H9 (cell line): ENCODE data around the gene STARD7. TPM values are rescaled to one million over a fixed set of nuclear protein-coding genes. Genes with fewer than 3 reads are reported as not detected.

ENCODE experiments used
- DNase-seq: peaks from one replicate; pipeline ENCODE4 v3.0.0-alpha.2; 2017
- H2AFZ ChIP-seq: one replicate; pipeline ENCODE4 v1.6.1; 2013; ENCODE audit warnings: mild to moderate bottlenecking, low read length, control low read depth, moderate library complexity
- H2AK5ac ChIP-seq: 2 replicates; pipeline ENCODE4 v1.6.1; 2013; ENCODE audit warnings: low read length, control low read depth, mixed read lengths; ENCODE audit not compliant: insufficient read length
- H2BK120ac ChIP-seq: one replicate; pipeline ENCODE4 v1.6.1; 2013; ENCODE audit warnings: low read depth, mild to moderate bottlenecking, low read length, control low read depth, inconsistent platforms; ENCODE audit not compliant: poor library complexity, severe bottlenecking
- H2BK12ac ChIP-seq: 2 replicates; pipeline ENCODE4 v1.6.1; 2013; ENCODE audit warnings: low read length, control low read depth, mixed read lengths, low read depth; ENCODE audit not compliant: insufficient read length
- H2BK15ac ChIP-seq: 2 replicates; pipeline ENCODE4 v1.6.1; 2013; ENCODE audit warnings: low read depth, low read length, control low read depth
- H2BK20ac ChIP-seq: one replicate; pipeline ENCODE4 v1.6.1; 2013; ENCODE audit warnings: low read depth, mild to moderate bottlenecking, low read length, control low read depth, inconsistent platforms; ENCODE audit not compliant: poor library complexity, severe bottlenecking
- H2BK5ac ChIP-seq: 2 replicates; pipeline ENCODE4 v1.6.1; 2013; ENCODE audit warnings: low read length, control low read depth, mixed read lengths; ENCODE audit not compliant: insufficient read length
- H3K14ac ChIP-seq: 2 replicates; pipeline ENCODE4 v1.6.1; 2013; ENCODE audit warnings: low read length, control low read depth; ENCODE audit not compliant: insufficient read depth
- H3K18ac ChIP-seq: 2 replicates; pipeline ENCODE4 v1.6.1; 2013; ENCODE audit warnings: low read depth, mild to moderate bottlenecking, mixed read lengths, low read length, control low read depth; ENCODE audit not compliant: insufficient read length
- H3K23ac ChIP-seq: 2 replicates; pipeline ENCODE4 v1.6.1; 2013; ENCODE audit warnings: low read length, control low read depth, mixed read lengths, low read depth; ENCODE audit not compliant: insufficient read length
- H3K23me2 ChIP-seq: 2 replicates; pipeline ENCODE4 v1.6.1; 2013; ENCODE audit warnings: low read depth, mild to moderate bottlenecking, mixed read lengths, low read length, control low read depth; ENCODE audit not compliant: insufficient read length, poor library complexity, severe bottlenecking
- H3K27ac ChIP-seq: 2 replicates; pipeline ENCODE4 v1.5.1; 2013; ENCODE audit warnings: low read length, control low read depth, mixed read lengths, low read depth; ENCODE audit not compliant: insufficient read length
- H3K27me3 ChIP-seq: 2 replicates; pipeline ENCODE4 v1.6.1; 2013; ENCODE audit warnings: low read length, control low read depth, inconsistent platforms; ENCODE audit not compliant: insufficient read depth
- H3K4ac ChIP-seq: 2 replicates; pipeline ENCODE4 v1.6.1; 2013; ENCODE audit warnings: low read depth, mild to moderate bottlenecking, control low read depth, inconsistent platforms, low read length, moderate library complexity
- H3K4me1 ChIP-seq: 2 replicates; pipeline ENCODE4 v1.6.1; 2013; ENCODE audit warnings: low read length, control low read depth, inconsistent platforms; ENCODE audit not compliant: insufficient read depth
- H3K4me2 ChIP-seq: 2 replicates; pipeline ENCODE4 v1.6.1; 2013; ENCODE audit warnings: low read length, control low read depth, mixed read lengths; ENCODE audit not compliant: insufficient read length, insufficient read depth
- H3K56ac ChIP-seq: 2 replicates; pipeline ENCODE4 v1.6.1; 2013; ENCODE audit warnings: low read depth, mild to moderate bottlenecking, mixed read lengths, low read length, control low read depth; ENCODE audit not compliant: insufficient read length
- H3K79me1 ChIP-seq: 2 replicates; pipeline ENCODE4 v1.6.1; 2013; ENCODE audit warnings: low read depth, mild to moderate bottlenecking, moderate library complexity, low read length, control low read depth, inconsistent platforms; ENCODE audit not compliant: insufficient read depth, poor library complexity, severe bottlenecking
- H3K79me2 ChIP-seq: 2 replicates; pipeline ENCODE4 v1.6.1; 2013; ENCODE audit warnings: low read length, control low read depth, inconsistent platforms; ENCODE audit not compliant: insufficient read depth
- H3K9ac ChIP-seq: 2 replicates; pipeline ENCODE4 v1.6.1; 2013; ENCODE audit warnings: low read length, control low read depth, mixed read lengths; ENCODE audit not compliant: insufficient read length; ENCODE audit errors: extremely low read depth
- H3K9me3 ChIP-seq: one replicate; pipeline ENCODE4 v1.6.1; 2013; ENCODE audit warnings: low read depth, low read length, inconsistent platforms; ENCODE audit not compliant: control insufficient read depth
- H3T11ph ChIP-seq: one replicate; pipeline ENCODE4 v1.6.1; 2013; ENCODE audit warnings: mild to moderate bottlenecking, low read length, control low read depth, inconsistent platforms
- H4K20me1 ChIP-seq: one replicate; pipeline ENCODE4 v1.6.1; 2013; ENCODE audit not compliant: control insufficient read depth, insufficient read length, insufficient read depth
- H4K5ac ChIP-seq: 2 replicates; pipeline ENCODE4 v1.6.1; 2013; ENCODE audit warnings: low read depth, mild to moderate bottlenecking, mixed read lengths, low read length, control low read depth; ENCODE audit not compliant: insufficient read length
- H4K8ac ChIP-seq: replicated peaks from 2 replicates; pipeline ENCODE4 v1.6.1; 2013; ENCODE audit warnings: low read length, control low read depth, mixed read lengths, low read depth; ENCODE audit not compliant: insufficient read length
- H4K91ac ChIP-seq: 2 replicates; pipeline ENCODE4 v1.6.1; 2013; ENCODE audit warnings: low read depth, mild to moderate bottlenecking, moderate library complexity, mixed read lengths, low read length, control low read depth; ENCODE audit not compliant: insufficient read length
- H3K27ac Mint-ChIP-seq, 3 experiments: 2 replicates in 2 of 3; 3 replicates in 1 of 3; pipeline ENCODE4 v1.8.0; 2020 to 2021; ENCODE audit warnings: mixed read lengths in 3 of 3, mild to moderate bottlenecking in 1 of 3, moderate library complexity in 1 of 3
- H3K27me3 Mint-ChIP-seq: 2 replicates; pipeline ENCODE4 v1.8.0; 2021; ENCODE audit warnings: low read depth, mild to moderate bottlenecking, moderate library complexity, mixed read lengths
- H3K36me3 Mint-ChIP-seq, 3 experiments: 2 replicates in 2 of 3; 3 replicates in 1 of 3; pipeline ENCODE4 v1.8.0; 2020 to 2021; ENCODE audit warnings: low read depth in 3 of 3, mixed read lengths in 3 of 3; ENCODE audit not compliant: insufficient read depth in 1 of 3
- H3K4me1 Mint-ChIP-seq, 2 experiments: 2 replicates each; pipeline ENCODE4 v1.8.0; 2020; ENCODE audit warnings: mixed read lengths in 2 of 2
- H3K4me3 Mint-ChIP-seq, 2 experiments: 2 replicates in 1 of 2; 3 replicates in 1 of 2; pipeline ENCODE4 v1.8.0; 2020 to 2021; ENCODE audit warnings: mild to moderate bottlenecking in 2 of 2, mixed read lengths in 2 of 2, moderate library complexity in 1 of 2
- H3K9me3 Mint-ChIP-seq, 2 experiments: 2 replicates in 1 of 2; 3 replicates in 1 of 2; pipeline ENCODE4 v1.8.0; 2020; ENCODE audit warnings: mild to moderate bottlenecking in 2 of 2, mixed read lengths in 2 of 2, moderate library complexity in 1 of 2
- WGBS: extraction: QIAGEN DNeasy Blood & Tissue Kit; methylation state at CpG from one replicate; pipeline ENCODE4 v1.1.7; 2013; ENCODE audit warnings: missing lambda C conversion rate, low lambda C conversion rate, mixed read lengths; ENCODE audit not compliant: insufficient read length; ENCODE audit errors: extremely low coverage; 5-methylcytosine and 5-hydroxymethylcytosine counted together
- total RNA-seq: library from RNA; stranded (reverse); gene quantifications from 2 replicates; pipeline ENCODE4 v1.2.1, GENCODE V29; 2021
- TF ChIP-seq, protein P1 (sequence below): fragments of 200-600 bp; sonication (generic); conservative IDR thresholded peaks from 3 replicates; pipeline ENCODE4 v1.8.0; 2021; ENCODE audit warnings: antibody characterized with exemption, mild to moderate bottlenecking

The STARD7 gene
- total RNA-seq, 1 experiment from 2014 or later, result 212 TPM

DNA sequence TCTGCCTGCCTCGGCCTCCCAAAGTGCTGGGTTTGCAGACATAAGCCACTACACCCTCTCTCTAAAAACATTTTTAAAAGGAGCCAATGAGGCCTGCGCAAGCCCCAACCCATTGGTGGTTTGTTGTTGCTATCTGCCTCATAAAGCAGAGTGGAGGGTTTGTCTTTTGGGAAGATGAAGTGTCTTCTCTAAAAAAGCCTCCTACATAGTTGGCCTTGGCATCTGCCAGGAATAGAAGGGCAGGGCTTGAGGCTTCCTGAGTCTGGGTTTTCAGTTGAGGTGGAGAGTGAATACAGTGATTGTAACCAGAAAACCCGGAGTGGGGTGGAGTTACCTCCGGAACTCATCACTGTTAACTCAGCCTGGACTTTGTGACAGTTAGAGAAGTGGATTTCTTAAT is 5.9 kb upstream of the STARD7 start:
- H3K4me2 ChIP-seq, result no peak overlapping the region
- no peaks in the 10 kb centered on the region for H3K23me2 ChIP-seq
- H3K27me3 ChIP-seq, result no peaks in the 10 kb centered on the region
- H3K79me2 ChIP-seq, result no peaks in the 10 kb centered on the region
- no peak overlapping the region for H3K9ac ChIP-seq
- H3K79me1 ChIP-seq, result no peaks in the 10 kb centered on the region
- WGBS, result no CpG with 5 or more reads among the region's 4 CpGs
- H2BK120ac ChIP-seq, result no peak overlapping the region
- H3K14ac ChIP-seq, result no peak overlapping the region
- no peak overlapping the region for H4K5ac ChIP-seq
- H2BK5ac ChIP-seq, result no peak overlapping the region
- H4K20me1 ChIP-seq, result no peaks in the 10 kb centered on the region
- no peak overlapping the region for H2BK12ac ChIP-seq
- H4K8ac ChIP-seq, result no peak overlapping the region
- H3K23ac ChIP-seq, result no peak overlapping the region
- H3K56ac ChIP-seq, result no peak overlapping the region
- no peak overlapping the region for H2AK5ac ChIP-seq
- no peak overlapping the region for H3K27ac ChIP-seq
- H3K9me3 ChIP-seq, result no peaks in the 10 kb centered on the region
- no peak overlapping the region for H4K91ac ChIP-seq
- no peak overlapping the region for H2BK20ac ChIP-seq
- Mint-ChIP-seq H3K27ac (no peak overlapping the region), H3K27me3 (no peaks in the 10 kb centered on the region), H3K9me3 (no peaks in the 10 kb centered on the region), H3K4me1 (peaks cover 6 to 8% of the 10 kb centered on the region in 2 experiments), H3K36me3 (no peaks in the 10 kb centered on the region; a peak in 1 of 7 replicates), H3K4me3 (no peak overlapping the region)
- H3K4ac ChIP-seq, result no peak overlapping the region
- no peak overlapping the region for H3T11ph ChIP-seq
- H3K18ac ChIP-seq, result no peak overlapping the region
- TF ChIP-seq, protein P1, sequence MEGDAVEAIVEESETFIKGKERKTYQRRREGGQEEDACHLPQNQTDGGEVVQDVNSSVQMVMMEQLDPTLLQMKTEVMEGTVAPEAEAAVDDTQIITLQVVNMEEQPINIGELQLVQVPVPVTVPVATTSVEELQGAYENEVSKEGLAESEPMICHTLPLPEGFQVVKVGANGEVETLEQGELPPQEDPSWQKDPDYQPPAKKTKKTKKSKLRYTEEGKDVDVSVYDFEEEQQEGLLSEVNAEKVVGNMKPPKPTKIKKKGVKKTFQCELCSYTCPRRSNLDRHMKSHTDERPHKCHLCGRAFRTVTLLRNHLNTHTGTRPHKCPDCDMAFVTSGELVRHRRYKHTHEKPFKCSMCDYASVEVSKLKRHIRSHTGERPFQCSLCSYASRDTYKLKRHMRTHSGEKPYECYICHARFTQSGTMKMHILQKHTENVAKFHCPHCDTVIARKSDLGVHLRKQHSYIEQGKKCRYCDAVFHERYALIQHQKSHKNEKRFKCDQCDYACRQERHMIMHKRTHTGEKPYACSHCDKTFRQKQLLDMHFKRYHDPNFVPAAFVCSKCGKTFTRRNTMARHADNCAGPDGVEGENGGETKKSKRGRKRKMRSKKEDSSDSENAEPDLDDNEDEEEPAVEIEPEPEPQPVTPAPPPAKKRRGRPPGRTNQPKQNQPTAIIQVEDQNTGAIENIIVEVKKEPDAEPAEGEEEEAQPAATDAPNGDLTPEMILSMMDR, result no peak
- no peaks in the 10 kb centered on the region for H3K4me1 ChIP-seq
- H2AFZ ChIP-seq, result no peak overlapping the region
- no peak overlapping the region for H2BK15ac ChIP-seq
- no peak for DNase-seq
